Thoracic aorta (tissue), 2 donors: ENCODE measurements around the gene CDC37L1. TPM values are rescaled to one million over a fixed set of nuclear protein-coding genes. Genes with fewer than 3 reads are reported as not detected.

Experiments used
- ATAC-seq: fragments of 150-250 bp; one replicate; pipeline ENCODE4 v1.8.0; 2017; ENCODE audit warnings: low read depth; ENCODE audit not compliant: insufficient number of reproducible peaks, low FRiP score
- DNase-seq: peaks from one replicate; pipeline ENCODE4 v3.0.0-alpha.2; 2020; ENCODE audit warnings: low spot score
- H3K27ac ChIP-seq, 2 donors: fragments of 200-600 bp; sonication (generic); 1 replicate in 1 of 2; 2 replicates in 1 of 2; pipeline ENCODE4 v1.5.1; 2016; ENCODE audit warnings: mild to moderate bottlenecking in 2 of 2, moderate library complexity in 2 of 2
- H3K27me3 ChIP-seq: fragments of 200-600 bp; sonication (generic); replicated peaks from 2 replicates; pipeline ENCODE4 v1.6.0; 2016; ENCODE audit warnings: mild to moderate bottlenecking; ENCODE audit not compliant: insufficient read depth
- H3K36me3 ChIP-seq: fragments of 200-600 bp; sonication (generic); one replicate; pipeline ENCODE4 v1.5.1; 2016
- H3K4me1 ChIP-seq, 2 donors: fragments of 200-600 bp; sonication (generic); 1 replicate in 1 of 2; 2 replicates in 1 of 2; pipeline versions ENCODE4 v1.5.1 to v1.6.0; 2016; ENCODE audit warnings: low read depth in 2 of 2, mild to moderate bottlenecking in 1 of 2; ENCODE audit not compliant: control insufficient read depth in 1 of 2
- H3K4me3 ChIP-seq: fragments of 200-600 bp; sonication (generic); 2 replicates; pipeline ENCODE4 v1.5.1; 2016; ENCODE audit warnings: mild to moderate bottlenecking
- H3K9me3 ChIP-seq: fragments of 200-600 bp; sonication (generic); 2 replicates; pipeline ENCODE4 v1.5.1; 2016
- total RNA-seq, 2 donors: library from RNA; depleted of rRNA; stranded (reverse); fragments of >200 nt; gene quantifications; one replicate each; pipeline versions ENCODE4 v1.1.0 to v1.2.3, GENCODE V29; 2016
- TF ChIP-seq, protein P1 (sequence below): fragments of 200-600 bp; sonication (generic); IDR thresholded peaks from one replicate; pipeline ENCODE4 v1.5.1; 2019; ENCODE audit warnings: antibody characterized with exemption

The CDC37L1 gene
- total RNA-seq, 2 donors from 2014 or later: 22.5 to 46.2 TPM

DNA sequence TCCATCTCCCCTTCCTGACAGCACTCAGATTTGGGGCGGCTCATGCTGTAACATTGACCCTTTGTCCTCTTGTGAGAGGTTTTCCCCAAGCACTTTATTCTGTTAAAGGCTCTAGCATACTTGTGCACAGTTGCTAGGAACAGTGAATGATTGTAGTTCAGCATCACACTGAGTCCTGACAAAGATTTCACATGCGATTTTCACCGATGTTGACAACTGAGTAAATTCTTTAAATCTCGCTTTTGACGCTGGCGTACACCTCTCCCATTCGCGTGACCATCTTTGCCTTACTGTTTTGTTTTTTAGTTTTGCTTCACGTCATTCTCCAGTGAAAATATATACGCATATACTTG lies 780 bp downstream of the CDC37L1 start:
- TF ChIP-seq, protein P1, sequence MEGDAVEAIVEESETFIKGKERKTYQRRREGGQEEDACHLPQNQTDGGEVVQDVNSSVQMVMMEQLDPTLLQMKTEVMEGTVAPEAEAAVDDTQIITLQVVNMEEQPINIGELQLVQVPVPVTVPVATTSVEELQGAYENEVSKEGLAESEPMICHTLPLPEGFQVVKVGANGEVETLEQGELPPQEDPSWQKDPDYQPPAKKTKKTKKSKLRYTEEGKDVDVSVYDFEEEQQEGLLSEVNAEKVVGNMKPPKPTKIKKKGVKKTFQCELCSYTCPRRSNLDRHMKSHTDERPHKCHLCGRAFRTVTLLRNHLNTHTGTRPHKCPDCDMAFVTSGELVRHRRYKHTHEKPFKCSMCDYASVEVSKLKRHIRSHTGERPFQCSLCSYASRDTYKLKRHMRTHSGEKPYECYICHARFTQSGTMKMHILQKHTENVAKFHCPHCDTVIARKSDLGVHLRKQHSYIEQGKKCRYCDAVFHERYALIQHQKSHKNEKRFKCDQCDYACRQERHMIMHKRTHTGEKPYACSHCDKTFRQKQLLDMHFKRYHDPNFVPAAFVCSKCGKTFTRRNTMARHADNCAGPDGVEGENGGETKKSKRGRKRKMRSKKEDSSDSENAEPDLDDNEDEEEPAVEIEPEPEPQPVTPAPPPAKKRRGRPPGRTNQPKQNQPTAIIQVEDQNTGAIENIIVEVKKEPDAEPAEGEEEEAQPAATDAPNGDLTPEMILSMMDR: no peak
- H3K9me3 ChIP-seq: no peaks in the 10 kb centered on the region
- H3K36me3 ChIP-seq: no peaks in the 10 kb centered on the region
- peaks cover 10 to 39% of the 10 kb centered on the region in 2 donors for H3K4me1 ChIP-seq
- no peaks in the 10 kb centered on the region for H3K27me3 ChIP-seq
- H3K4me3 ChIP-seq: peak overlapping the region; percentile 89
- peak overlapping the region; percentile 96 to 97 for H3K27ac ChIP-seq
- no peak for ATAC-seq
- DNase-seq: no peak

DNA sequence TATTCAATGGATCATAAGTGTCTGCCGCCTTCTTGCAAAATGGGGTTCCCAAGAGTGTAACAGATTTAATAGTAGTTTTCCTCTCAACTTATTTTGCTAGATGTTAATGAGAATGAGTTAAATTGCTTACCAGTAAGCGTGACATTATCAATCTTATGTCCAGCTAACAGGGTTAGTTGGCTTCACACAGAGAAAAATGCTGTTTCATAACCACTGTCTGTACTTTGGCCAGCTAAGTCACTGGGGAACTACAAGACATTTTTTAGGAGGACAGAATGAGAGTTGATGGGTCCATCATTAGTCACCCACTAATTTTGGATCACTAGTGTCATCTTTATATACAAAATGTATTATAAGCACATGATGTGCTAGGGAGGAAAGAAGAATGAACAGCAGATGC lies 1.4 kb downstream of the CDC37L1 start:
- no peaks in the 10 kb centered on the region for H3K9me3 ChIP-seq
- TF ChIP-seq, protein P1: no peak
- H3K4me3 ChIP-seq: peak overlapping the region; percentile 89
- H3K4me1 ChIP-seq: peaks cover 11 to 45% of the 10 kb centered on the region in 2 donors
- no peaks in the 10 kb centered on the region for H3K36me3 ChIP-seq
- no peaks in the 10 kb centered on the region for H3K27me3 ChIP-seq
- DNase-seq (no peak), ATAC-seq (no peak)
- peak overlapping the region; percentile 96 to 97 for H3K27ac ChIP-seq

DNA sequence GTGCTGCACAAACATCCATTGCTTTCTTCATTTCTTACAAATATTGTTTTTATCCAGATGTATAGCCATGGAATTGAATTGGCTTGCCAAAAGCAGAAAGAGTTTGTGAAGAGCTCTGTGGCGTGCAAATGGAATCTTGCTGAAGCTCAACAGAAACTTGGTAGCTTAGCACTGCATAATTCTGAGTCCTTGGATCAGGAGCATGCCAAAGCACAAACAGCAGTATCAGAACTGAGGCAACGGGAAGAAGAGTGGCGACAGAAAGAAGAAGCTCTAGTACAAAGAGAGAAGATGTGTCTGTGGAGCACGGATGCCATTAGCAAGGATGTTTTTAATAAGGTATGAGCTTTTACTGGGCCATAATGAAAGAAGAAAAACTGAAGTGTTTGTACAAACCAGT lies 5.5 kb downstream of the CDC37L1 start:
- H3K36me3 ChIP-seq: no peaks in the 10 kb centered on the region
- H3K27me3 ChIP-seq: no peaks in the 10 kb centered on the region
- no peaks in the 10 kb centered on the region for H3K9me3 ChIP-seq
- no peak overlapping the region for H3K27ac ChIP-seq
- peaks cover 44 to 86% of the 10 kb centered on the region in 2 donors for H3K4me1 ChIP-seq
- TF ChIP-seq, protein P1: no peak
- H3K4me3 ChIP-seq: no peak overlapping the region
- ATAC-seq: no peak
- no peak for DNase-seq

DNA sequence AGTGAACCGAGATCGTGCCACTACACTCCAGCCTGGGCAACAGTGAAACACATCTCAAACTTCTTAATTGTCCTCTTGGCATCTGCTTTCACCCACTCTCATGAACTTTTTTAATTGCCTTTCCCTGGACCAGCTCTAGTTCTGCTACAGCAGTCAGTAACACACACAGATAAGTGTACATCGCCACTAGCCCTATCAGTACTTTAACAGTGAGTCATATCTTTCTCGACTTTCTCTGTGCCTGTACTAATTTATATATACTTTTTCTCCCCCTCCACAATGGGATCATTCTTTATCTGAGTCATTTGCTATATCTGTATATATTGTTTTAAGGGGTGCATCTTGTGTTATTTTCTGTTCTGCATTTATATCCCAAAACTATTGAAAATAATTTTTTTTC lies 6.7 kb downstream of the CDC37L1 start:
- H3K27me3 ChIP-seq: no peaks in the 10 kb centered on the region
- H3K4me3 ChIP-seq: no peak overlapping the region
- H3K27ac ChIP-seq: peak overlapping the region; percentile 1 to 66
- H3K36me3 ChIP-seq: no peaks in the 10 kb centered on the region
- H3K4me1 ChIP-seq: peaks cover 44 to 93% of the 10 kb centered on the region in 2 donors
- ATAC-seq (no peak), DNase-seq (no peak)
- TF ChIP-seq, protein P1: no peak
- H3K9me3 ChIP-seq: no peaks in the 10 kb centered on the region

DNA sequence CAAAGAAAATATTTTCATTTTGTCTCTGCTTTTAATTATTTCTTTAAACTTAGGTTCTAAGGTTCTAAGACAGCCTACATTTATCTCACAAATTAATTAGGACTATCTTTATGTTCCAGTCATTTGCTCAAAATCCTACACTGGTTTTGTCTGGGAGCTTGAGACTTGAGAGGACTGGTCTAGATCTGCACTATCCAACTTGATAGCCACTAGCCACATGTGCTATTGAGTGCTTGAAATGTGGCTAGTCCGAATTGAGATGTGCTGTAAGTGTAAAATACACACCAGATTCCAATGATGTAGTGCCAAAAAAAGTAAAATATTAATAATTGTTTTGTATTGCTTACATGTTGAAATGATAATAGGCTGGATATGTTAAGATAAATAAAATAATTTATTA lies 7.2 kb downstream of the CDC37L1 start:
- H3K4me1 ChIP-seq: peaks cover 40 to 88% of the 10 kb centered on the region in 2 donors
- no peaks in the 10 kb centered on the region for H3K36me3 ChIP-seq
- peak overlapping the region; percentile 1 to 66 for H3K27ac ChIP-seq
- DNase-seq (no peak), ATAC-seq (no peak)
- H3K27me3 ChIP-seq: no peaks in the 10 kb centered on the region
- H3K4me3 ChIP-seq: no peak overlapping the region
- H3K9me3 ChIP-seq: no peaks in the 10 kb centered on the region
- TF ChIP-seq, protein P1: no peak
